Neural progenitor cell (in vitro differentiated cells): ENCODE measurements around the gene DISC1.

Source experiments
- CTCF ChIP-seq: fragments of 200-600 bp; sonication (generic); IDR thresholded peaks from 2 replicates; pipeline ENCODE4 v1.5.1; 2017; ENCODE audit warnings: antibody characterized with exemption, mild to moderate bottlenecking
- EZH2 ChIP-seq: fragments of 200-600 bp; sonication (generic); IDR thresholded peaks from 2 replicates; pipeline ENCODE4 v1.6.1; 2017; ENCODE audit warnings: antibody characterized with exemption, mild to moderate bottlenecking, moderate library complexity
- EZH2phosphoT487 ChIP-seq: fragments of 200-600 bp; sonication (generic); IDR thresholded peaks from 2 replicates; pipeline ENCODE4 v1.6.1; 2017; ENCODE audit warnings: antibody characterized with exemption

- TF ChIP-seq CTCF, result no peak
- TF ChIP-seq EZH2, result no peak
- no peak for TF ChIP-seq EZH2phosphoT487
These were observed 17.3 kb downstream of the DISC1 start for GRCh38 chr1:231643935-231644237.
